WERI-Rb-1 (cell line): Measurements from ENCODE around the gene PSMC5.
A peak's percentile ranks its signal among the peaks of the same experiment; 100 is the strongest.

ENCODE experiments used
- DNase-seq: peaks from one replicate; pipeline ENCODE4 v3.0.0-alpha.2; 2020
- H3K27ac ChIP-seq: fragments of 250-450 bp; sonication (Bioruptor Pico); 2 replicates; pipeline ENCODE4 v1.5.1; 2020; ENCODE audit warnings: mild to moderate bottlenecking, moderate library complexity
- H3K27me3 ChIP-seq: fragments of 250-450 bp; sonication (Bioruptor Pico); 2 replicates; pipeline ENCODE4 v1.5.1; 2021; ENCODE audit warnings: mild to moderate bottlenecking, low read depth, moderate library complexity; ENCODE audit not compliant: insufficient read depth, severe bottlenecking
- H3K36me3 ChIP-seq: fragments of 250-450 bp; sonication (Bioruptor Pico); 2 replicates; pipeline ENCODE4 v1.5.1; 2020; ENCODE audit warnings: mild to moderate bottlenecking, moderate library complexity
- H3K4me3 ChIP-seq: 2 replicates; pipeline ENCODE4 v1.5.1; 2011; ENCODE audit warnings: low read depth, mild to moderate bottlenecking, control low read depth, low read length
- H3K9me3 ChIP-seq: fragments of 250-450 bp; sonication (Bioruptor Pico); 2 replicates; pipeline ENCODE4 v1.5.1; 2021; ENCODE audit warnings: mild to moderate bottlenecking, moderate library complexity; ENCODE audit not compliant: severe bottlenecking
- TF ChIP-seq, protein P1 (sequence below): IDR thresholded peaks from 2 replicates; pipeline ENCODE4 v1.5.1; 2011; ENCODE audit warnings: low read depth, mild to moderate bottlenecking, control low read depth, inconsistent platforms, low read length

Gene PSMC5

DNA sequence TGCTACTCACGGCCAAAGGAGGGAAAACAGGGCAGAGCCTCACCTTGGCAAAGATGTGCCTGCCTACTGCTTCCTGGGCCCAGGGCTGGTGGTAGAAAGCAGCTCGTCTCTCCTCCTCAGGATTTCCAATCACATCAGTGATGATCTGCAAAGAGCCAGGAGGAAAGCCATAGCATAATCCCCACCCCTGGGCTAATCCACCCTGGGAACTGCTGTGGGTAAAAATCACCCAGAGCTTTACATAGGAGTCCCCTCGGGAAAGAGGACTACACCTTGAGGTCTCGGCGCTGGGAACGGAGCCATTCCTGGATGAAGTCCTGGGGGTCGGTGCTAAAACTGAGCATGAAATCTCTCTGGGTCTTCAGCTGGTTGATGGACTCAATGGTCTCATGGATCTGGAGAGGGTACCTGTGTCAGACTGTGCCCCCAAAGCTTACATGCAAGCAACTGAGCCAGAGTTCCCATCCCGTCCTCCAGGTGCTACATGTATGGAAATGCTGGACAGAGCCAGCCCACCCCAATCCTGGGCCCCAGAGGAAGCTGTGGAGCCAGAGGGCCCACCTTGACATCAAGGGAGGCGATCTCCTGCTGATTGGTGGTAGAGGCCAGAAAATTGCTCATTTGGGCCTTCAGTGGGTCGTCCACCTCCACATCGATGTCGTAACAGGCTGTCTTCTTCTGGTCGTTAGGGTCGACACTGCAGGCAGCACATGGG, 6.0 kb downstream of the PSMC5 start:
- Histone ChIP-seq H3K4me3 (no peak overlapping the region), H3K27ac (peak overlapping the region; percentile 50), H3K36me3 (peaks cover 95% of the 10 kb centered on the region), H3K9me3 (no peaks in the 10 kb centered on the region), H3K27me3 (no peaks in the 10 kb centered on the region)
- TF ChIP-seq, protein P1, sequence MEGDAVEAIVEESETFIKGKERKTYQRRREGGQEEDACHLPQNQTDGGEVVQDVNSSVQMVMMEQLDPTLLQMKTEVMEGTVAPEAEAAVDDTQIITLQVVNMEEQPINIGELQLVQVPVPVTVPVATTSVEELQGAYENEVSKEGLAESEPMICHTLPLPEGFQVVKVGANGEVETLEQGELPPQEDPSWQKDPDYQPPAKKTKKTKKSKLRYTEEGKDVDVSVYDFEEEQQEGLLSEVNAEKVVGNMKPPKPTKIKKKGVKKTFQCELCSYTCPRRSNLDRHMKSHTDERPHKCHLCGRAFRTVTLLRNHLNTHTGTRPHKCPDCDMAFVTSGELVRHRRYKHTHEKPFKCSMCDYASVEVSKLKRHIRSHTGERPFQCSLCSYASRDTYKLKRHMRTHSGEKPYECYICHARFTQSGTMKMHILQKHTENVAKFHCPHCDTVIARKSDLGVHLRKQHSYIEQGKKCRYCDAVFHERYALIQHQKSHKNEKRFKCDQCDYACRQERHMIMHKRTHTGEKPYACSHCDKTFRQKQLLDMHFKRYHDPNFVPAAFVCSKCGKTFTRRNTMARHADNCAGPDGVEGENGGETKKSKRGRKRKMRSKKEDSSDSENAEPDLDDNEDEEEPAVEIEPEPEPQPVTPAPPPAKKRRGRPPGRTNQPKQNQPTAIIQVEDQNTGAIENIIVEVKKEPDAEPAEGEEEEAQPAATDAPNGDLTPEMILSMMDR, result no peak
- DNase-seq, result peak; percentile 84

DNA sequence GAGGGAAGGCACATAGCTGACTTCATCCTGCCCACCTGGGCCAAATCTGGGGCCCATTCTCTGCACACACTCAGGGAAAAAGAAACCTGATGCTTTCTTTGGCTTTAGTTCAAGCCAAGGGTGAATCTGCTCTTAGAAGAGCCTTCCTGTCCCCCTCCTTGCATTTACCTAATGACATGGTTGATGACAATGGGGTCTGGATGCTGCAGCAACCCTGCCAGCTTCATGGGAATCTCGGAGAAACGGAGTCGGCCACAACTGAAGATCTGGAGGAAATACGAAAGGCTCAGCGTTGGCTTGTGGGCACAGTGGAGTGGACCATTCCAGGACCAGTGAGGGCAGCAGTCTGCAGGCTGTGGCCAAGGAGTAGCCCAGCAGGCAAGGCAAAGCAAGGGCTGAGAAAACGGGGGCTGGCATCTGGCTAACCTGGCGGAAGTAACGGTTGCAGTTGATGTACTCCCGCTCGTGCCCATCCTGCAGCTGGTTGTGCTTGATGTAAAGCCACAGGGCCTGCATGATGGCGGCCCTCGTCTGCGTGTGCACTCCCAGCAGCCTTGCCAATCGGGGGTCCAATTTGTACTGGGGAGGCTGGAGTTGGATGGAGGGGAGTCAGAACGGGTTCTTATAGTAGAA, 6.6 kb downstream of the PSMC5 start:
- Histone ChIP-seq H3K9me3 (no peaks in the 10 kb centered on the region), H3K27ac (no peak overlapping the region), H3K27me3 (no peaks in the 10 kb centered on the region), H3K4me3 (no peak overlapping the region), H3K36me3 (peaks cover 91% of the 10 kb centered on the region)
- DNase-seq, result no peak
- TF ChIP-seq, protein P1, result no peak

DNA sequence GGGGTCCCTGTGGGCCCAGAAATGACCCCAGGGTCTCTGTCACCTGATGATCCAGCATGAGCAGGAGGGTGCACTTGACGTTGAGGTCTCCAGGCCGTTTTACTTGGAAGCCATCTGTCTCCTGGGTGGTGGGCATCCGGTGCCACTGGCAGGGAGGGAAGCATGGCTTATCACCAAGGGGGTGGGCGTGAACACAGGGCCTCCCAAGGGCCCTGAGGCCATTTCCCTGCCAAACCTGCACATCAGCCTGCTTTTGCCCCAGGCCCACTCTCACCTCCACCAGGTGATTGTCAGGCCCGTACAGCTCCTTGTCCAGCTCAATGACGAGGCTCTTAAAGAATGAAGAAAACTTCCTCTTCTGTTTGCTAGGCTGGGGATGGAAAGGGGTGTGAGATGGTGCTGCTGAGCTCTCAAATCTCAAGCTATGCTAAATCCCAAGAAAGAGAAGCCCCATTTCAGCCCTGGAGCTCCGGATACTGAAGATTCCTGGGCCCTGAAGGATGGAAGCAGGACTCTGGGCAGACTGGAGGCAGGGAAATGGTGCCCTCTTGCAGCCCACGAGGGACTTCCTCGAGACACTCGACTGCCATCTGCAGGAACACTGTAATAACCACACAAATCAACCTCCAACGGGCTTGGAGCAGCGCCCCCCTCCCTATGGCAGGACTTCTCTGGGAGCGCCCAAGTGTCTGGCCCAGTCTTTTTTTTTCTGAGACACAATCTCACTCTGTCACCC, 7.4 kb downstream of the PSMC5 start:
- DNase-seq, result peak; percentile 84
- H3K9me3 ChIP-seq, result no peaks in the 10 kb centered on the region
- no peak overlapping the region for H3K4me3 ChIP-seq
- no peaks in the 10 kb centered on the region for H3K27me3 ChIP-seq
- H3K36me3 ChIP-seq, result peaks cover 83% of the 10 kb centered on the region
- no peak overlapping the region for H3K27ac ChIP-seq
- TF ChIP-seq, protein P1, result peak; percentile 83

DNA sequence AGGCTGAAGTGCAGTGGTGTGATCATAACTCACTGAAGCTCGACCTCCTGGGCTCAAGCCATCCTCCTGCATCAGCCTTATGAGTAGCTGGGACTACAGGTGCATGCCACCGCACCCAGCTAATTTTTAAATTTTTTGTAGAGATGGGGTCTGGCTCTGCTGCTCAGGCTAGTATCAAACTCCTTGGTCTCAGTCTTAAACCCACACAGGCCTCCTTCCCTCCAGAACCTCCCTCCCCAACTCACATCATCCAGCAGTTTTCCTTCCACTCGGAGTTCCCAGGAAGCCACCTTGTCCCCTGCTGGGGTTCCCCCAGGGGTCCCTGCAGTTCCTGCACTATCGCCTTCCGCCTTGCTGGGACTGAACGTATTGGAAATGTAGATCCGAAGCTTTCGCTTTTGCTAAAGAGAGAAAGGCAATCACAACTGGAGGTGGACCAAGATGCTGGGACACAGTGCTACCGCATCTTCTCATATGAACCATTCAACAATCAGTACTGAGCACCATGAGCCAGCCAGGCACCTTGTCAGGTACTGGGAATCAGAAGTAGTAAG, 8.0 kb downstream of the PSMC5 start:
- TF ChIP-seq, protein P1, result no peak

DNA sequence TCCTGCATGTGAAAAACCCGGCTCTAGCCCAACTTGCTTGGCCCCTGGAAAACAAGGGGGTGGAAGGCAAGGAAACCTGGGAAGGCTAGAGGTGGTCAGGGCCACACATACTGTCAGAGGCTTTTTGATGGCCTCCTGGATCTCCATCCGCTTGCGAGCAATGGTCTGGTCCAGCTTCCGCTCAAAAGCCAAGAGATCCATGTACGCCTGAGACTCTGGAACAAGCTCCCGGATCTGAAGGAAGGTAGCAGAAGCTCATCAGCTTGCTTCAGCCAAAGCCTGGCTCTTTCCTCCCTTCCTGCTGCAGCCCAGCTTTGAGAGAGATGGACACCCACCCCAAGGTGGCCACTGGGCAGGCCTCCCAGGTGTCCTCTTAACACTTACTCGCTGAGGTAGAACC, 9.6 kb downstream of the PSMC5 start:
- Histone ChIP-seq H3K27me3 (no peaks in the 10 kb centered on the region), H3K36me3 (peaks cover 70% of the 10 kb centered on the region), H3K27ac (no peak overlapping the region), H3K4me3 (no peak overlapping the region), H3K9me3 (no peaks in the 10 kb centered on the region)
- TF ChIP-seq, protein P1, result no peak
- no peak for DNase-seq

More for the DNA sequence above, 8.0 kb downstream of the PSMC5 start:
- H3K36me3 ChIP-seq, result peaks cover 77% of the 10 kb centered on the region
- no peak overlapping the region for H3K4me3 ChIP-seq
- H3K27me3 ChIP-seq, result no peaks in the 10 kb centered on the region
- H3K27ac ChIP-seq, result no peak overlapping the region
- no peak for DNase-seq
- no peaks in the 10 kb centered on the region for H3K9me3 ChIP-seq
